Measurements from ENCODE around the gene PPARA.

GRCh38 chr22:46171940-46172339, 21.6 kb downstream of the PPARA start:
- TF ChIP-seq CTCF (IDR thresholded peaks at IDR 0.05; ENCODE audit: low read length) = no peak
- no peak for TF ChIP-seq EZH2 (IDR thresholded peaks at IDR 0.05; ENCODE audit: borderline replicate concordance, low read length)

Measured in OCI-LY1 (cell line).